ENCODE results near the gene NPLOC4.

Gene NPLOC4

DNA sequence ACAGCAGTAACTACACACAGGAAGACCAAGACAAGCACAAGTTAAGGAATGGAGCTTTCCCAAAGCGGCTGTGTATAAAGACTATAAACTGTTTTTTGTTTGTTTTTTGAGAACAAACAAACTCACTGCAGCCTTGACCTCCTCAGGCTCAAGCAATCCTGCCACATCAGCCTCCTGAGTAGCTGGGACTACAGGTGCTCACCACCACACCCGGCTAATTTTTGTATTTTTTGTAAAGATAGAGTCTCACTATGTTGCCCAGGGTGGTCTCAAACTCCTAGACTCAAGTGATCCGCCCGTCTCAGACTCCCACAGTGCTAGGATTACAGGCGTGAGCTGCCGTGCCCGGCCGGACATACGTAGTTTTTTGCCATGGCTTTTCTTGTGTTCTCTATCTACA is 23.5 kb upstream of the NPLOC4 start:
- Mint-ChIP-seq H3K4me1 (peaks cover 13% of the 10 kb centered on the region), H3K4me3 (no peak overlapping the region)
- DNase-seq = no peak

DNA sequence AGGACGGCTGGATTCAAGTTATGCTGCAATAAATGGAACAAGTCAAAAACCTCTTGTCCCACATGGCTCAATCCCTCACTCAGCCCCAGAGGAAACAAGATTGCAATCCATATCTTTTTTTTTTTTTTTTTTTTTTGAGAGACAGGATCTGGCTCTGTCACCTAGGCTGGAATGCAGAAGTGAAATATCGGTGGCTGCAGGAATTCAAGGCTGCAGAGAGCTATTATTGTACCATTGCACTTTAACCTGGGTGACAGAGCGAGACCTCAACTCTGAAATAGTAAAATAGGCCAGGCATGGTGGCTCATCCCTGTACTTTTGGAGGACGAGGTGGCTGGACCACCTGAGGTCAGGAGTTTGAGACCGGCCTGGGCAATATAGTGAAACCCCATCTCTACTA is 22.1 kb upstream of the NPLOC4 start:
- H3K27me3 Mint-ChIP-seq (ENCODE audit: low read depth, poor library complexity) = peaks cover 3% of the 10 kb centered on the region
- peaks cover 11% of the 10 kb centered on the region for H3K4me1 Mint-ChIP-seq
- no peak for TF ChIP-seq CTCF (IDR thresholded peaks at IDR 0.05)
- no peak overlapping the region for H3K27ac Mint-ChIP-seq
- H3K9me3 Mint-ChIP-seq = no peaks in the 10 kb centered on the region
- no peaks in the 10 kb centered on the region for H3K36me3 Mint-ChIP-seq (ENCODE audit: low read depth)
- DNase-seq = no peak
- H3K4me3 Mint-ChIP-seq = no peak overlapping the region

More for the DNA sequence above, 23.5 kb upstream of the NPLOC4 start:
- Mint-ChIP-seq H3K9me3 (no peaks in the 10 kb centered on the region), H3K27ac (no peak overlapping the region), H3K36me3 (ENCODE audit: low read depth) (peaks cover 4% of the 10 kb centered on the region), H3K27me3 (ENCODE audit: low read depth, poor library complexity) (peaks cover 3% of the 10 kb centered on the region)
- TF ChIP-seq CTCF (IDR thresholded peaks at IDR 0.05) = no peak

DNA sequence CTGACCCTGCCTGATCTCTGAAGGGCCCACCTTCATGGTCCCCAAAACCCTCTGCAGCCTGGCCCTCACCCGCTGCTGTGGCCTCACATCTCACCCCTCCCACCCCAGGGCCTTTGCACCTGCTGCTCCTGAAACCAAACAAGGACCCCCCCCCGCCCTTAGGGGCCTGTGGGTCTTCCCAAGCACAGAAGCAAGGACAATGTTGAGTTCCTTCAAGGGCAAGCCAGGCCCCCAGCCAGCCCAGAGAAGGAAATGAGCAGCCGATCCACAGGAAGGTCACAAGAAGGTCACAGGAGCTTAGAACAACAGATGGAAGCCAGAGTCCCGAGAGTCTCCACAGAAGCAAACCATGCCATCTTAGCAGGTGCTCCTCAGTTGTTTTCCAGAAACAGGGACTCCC is 19.9 kb upstream of the NPLOC4 start:
- H3K4me3 Mint-ChIP-seq = no peak overlapping the region
- TF ChIP-seq CTCF (IDR thresholded peaks at IDR 0.05) = no peak
- peak overlapping the region; percentile 81 for H3K27ac Mint-ChIP-seq
- H3K36me3 Mint-ChIP-seq (ENCODE audit: low read depth) = no peaks in the 10 kb centered on the region
- peaks cover 29% of the 10 kb centered on the region for H3K4me1 Mint-ChIP-seq
- H3K9me3 Mint-ChIP-seq = no peaks in the 10 kb centered on the region
- DNase-seq = no peak
- H3K27me3 Mint-ChIP-seq (ENCODE audit: low read depth, poor library complexity) = peaks cover 3% of the 10 kb centered on the region

- peaks cover 3% of the 10 kb centered on the region for H3K27me3 Mint-ChIP-seq (ENCODE audit: low read depth, poor library complexity)
- H3K4me3 Mint-ChIP-seq = no peak within 1 kb of the TSS
- H3K27ac Mint-ChIP-seq = peak within 1 kb of the TSS; percentile 81
These were observed 19.3 kb upstream of the NPLOC4 start, which contains the start of gene PDE6G for GRCh38 chr17:81656118-81656743. Gene PDE6G, minus strand, starts transcription at chr17:81656542. Its CDS starts 3,237 bp downstream, at chr17:81653305.

GRCh38 chr17:81655378-81656117 is 18.6 kb upstream of the NPLOC4 start:
- H3K9me3 Mint-ChIP-seq = no peaks in the 10 kb centered on the region
- DNase-seq = no peak
- no peak overlapping the region for H3K4me3 Mint-ChIP-seq
- no peaks in the 10 kb centered on the region for H3K36me3 Mint-ChIP-seq (ENCODE audit: low read depth)
- peaks cover 32% of the 10 kb centered on the region for H3K4me1 Mint-ChIP-seq
- no peak for TF ChIP-seq CTCF (IDR thresholded peaks at IDR 0.05)
- H3K27ac Mint-ChIP-seq = peak overlapping the region; percentile 57
- peaks cover 3% of the 10 kb centered on the region for H3K27me3 Mint-ChIP-seq (ENCODE audit: low read depth, poor library complexity)

More at GRCh38 chr17:81656118-81656743, 19.3 kb upstream of the NPLOC4 start, which contains the start of gene PDE6G:
- no peaks in the 10 kb centered on the region for H3K36me3 Mint-ChIP-seq (ENCODE audit: low read depth)
- DNase-seq = no peak
- H3K9me3 Mint-ChIP-seq = no peaks in the 10 kb centered on the region
- peaks cover 32% of the 10 kb centered on the region for H3K4me1 Mint-ChIP-seq
- TF ChIP-seq CTCF (IDR thresholded peaks at IDR 0.05) = no peak

Data from nephron progenitor cell (in vitro differentiated cells).